NCI-H2196 treated with DMSO at 0.1 percent for 48 hours (cell line): ENCODE measurements around the gene ANKS1A.

ENCODE experiments used
- DNase-seq: peaks from one replicate; lab custom pipeline; 2025; ENCODE audit not compliant: unreplicated experiment; lab: John Stamatoyannopoulos, UW

ANKS1A gene

GRCh38 chr6:35064290-35064689 is 175.2 kb downstream of the ANKS1A start:
- no peak for DNase-seq

GRCh38 chr6:35064757-35065440 is 175.8 kb downstream of the ANKS1A start:
- no peak for DNase-seq

DNA sequence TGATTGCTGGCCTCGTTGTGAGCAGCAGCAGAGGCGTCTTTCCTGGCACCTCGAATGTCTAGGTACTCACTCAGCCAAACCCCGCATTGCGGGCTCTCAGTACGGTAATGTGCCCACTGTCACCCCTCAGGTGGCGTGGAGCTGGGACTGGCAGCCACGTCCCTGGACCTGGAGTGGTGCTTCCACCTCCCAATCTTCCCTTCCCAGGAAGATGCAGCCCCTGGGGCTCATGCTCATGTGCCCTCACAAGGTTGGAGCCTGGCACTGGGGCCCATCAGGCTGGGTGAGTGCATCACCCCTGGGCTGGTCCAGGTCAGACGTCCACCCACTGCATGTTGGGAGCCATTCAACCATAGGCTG is 176.4 kb downstream of the ANKS1A start:
- DNase-seq, result no peak

GRCh38 chr6:35065870-35066269 is 176.8 kb downstream of the ANKS1A start:
- no peak for DNase-seq

DNA sequence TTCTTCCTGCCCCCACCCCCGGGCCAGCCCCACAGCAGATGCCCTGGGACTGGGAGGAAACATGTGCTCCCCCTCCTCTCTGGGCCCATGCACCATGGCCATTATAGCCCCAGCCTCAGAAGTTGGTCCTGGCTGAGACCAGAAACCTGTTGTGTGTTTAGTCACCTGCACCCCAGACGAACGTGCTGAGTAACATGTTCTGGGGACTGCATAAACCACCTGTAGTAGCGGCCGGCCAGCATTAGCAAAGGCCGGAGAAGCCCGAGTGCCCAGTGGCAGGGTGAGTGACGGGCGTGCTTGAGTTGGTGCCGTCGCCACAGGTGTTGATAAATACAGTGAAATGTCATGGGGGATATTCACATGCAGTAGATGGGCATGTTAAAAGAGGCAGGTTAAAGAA is 178.2 kb downstream of the ANKS1A start:
- no peak for DNase-seq

DNA sequence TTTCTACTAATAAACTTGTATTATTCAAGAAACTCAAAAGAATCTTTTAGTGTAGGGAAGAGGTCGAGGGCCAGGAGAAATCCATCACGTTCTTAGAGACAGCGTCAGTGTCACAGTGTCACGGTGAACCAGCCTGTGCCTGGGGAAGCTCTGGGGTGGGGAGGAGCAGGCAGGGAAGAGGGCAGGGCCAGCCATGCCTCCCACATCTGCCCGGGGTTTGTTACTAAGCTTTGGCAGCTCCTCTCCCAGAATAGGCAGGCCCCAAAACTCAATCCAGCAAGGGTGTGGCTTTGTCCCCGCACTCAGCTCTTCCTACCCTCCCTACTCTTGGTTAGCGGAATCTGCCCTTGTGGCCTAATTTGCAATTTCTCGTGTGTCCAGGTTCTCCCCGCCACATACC is 179.2 kb downstream of the ANKS1A start:
- DNase-seq, result no peak

DNA sequence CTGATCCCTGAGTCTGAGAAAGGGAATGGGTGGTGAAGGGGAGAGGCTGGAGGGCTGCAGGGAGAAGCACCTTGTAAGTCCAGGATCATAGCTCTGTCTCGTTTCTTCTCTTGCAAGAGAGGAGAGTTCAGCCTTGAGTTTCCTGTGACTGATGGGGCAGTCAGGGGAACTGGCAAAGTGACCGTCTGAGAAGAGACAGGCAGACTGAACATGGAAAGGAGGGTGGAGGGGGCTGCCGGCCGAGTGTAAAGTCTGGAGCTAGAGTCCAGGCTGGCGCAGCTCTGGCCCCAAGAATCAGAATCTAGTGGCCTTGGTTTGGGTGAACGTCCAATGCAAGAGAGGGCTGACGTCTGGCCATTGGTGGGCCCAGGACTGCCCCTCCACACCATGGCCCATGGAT is 179.6 kb downstream of the ANKS1A start:
- DNase-seq, result no peak

DNA sequence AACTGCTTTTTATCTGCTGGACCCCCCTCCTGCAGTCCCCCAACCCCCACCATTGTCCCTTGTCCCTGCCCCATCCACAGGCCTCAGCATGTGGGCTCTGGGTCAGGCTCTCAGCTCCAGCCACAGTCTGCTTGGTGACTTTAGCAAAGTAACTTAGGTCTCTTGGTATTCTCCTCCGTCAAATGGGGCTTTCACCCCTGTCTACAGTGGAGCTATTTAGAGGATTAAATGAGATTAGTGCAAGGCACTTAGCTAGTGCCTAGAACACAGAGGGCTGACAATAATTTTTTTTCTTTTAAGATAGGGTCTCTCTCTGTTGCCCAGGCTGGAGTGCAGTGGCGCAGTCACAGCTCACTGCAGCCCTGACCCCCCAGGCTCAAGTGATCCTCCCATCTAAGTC is 180.2 kb downstream of the ANKS1A start:
- DNase-seq, result no peak

DNA sequence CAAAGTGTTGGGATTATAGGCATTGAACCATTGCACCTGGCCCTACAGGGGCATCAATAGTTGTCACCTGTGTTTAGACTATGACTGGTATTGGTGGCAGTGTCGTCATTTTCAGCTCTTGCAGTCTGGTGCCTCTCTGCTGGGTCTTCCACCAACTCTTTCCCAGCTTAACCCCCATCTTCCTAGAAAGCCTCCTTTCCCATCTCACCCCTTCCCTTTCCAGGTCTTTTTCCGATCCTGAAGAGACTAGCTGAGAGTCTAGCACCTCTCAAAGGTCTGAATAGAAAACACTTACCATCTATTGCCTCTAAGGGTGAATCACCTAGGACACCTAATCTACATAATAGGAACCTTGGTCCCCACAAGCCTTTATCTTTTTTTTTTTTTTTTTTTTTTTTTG is 181.1 kb downstream of the ANKS1A start:
- no peak for DNase-seq

GRCh38 chr6:35071347-35071994 is 182.4 kb downstream of the ANKS1A start:
- DNase-seq, result no peak

GRCh38 chr6:35072051-35072697 is 183.1 kb downstream of the ANKS1A start:
- DNase-seq, result no peak

DNA sequence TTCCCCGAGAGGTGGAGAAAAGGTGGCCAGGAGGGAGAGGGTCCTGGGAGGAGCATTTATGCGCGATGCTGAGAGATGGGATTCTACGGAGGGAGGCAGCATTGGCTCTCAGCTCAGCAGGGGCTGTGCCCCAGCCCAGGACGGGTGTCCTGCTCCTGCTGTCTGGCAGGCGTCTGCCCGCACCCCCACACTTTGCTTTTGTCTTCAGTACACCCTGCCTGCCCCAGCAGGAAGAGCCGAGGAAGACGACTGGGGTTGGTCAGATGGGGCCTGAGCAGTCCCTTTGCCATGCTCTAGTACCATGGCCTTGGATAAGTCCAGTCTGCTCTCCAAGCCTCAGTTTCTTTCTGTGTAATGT is 183.6 kb downstream of the ANKS1A start:
- no peak for DNase-seq

DNA sequence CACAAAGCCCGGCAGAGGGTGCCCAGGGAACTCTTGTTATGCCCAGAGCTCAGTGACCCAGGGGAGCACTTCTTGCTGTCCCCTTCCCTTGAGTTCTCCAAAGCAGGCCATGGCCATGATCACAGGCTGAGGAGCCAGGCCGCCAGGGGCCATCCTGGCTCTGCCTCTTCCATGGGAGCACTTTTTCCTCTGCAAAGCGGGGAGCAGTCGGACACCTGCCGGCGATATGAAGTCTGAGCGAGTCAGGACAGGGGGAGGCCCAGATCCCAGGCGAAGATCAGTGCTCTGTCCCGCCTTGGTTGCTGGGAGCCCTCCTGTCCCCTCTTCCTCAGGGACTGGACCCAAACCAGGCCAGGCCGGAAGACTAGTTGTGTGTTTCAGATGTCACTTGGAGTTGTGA is 184.2 kb downstream of the ANKS1A start:
- no peak for DNase-seq

DNA sequence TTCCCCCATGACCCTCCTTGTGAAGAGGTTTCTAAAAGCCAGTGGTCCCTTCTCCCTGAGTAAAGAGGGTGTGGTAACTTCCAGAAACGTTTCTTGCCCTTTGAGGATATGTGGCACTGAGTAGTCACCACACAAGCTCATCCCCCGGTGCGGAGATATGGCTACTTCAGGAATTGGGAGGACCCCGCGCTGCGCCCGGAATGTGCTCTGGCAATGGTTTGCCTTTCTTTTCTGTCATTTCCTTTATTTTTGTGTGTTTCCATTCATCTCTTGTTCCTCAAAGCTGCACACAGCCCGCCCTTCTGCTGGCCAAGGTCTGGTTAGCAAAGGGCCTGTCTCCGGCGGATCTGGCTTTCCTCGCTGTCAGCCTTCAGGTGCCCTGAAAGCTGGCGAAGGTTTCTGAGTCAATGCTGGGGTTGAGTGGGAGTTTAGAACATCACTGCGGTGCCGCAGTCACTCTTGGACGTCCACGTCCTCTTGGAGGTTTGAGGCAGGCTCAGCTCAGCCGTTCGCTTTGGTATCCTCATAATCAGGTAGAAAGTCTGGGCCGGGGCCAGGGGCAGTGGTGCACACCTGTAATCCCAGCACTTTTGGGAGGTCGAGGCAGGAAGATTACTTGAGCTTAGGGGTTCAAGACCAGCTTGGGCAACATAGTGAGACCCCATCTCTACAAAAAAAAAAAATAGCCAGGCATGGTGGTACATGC is 184.9 kb downstream of the ANKS1A start:
- DNase-seq, result no peak

DNA sequence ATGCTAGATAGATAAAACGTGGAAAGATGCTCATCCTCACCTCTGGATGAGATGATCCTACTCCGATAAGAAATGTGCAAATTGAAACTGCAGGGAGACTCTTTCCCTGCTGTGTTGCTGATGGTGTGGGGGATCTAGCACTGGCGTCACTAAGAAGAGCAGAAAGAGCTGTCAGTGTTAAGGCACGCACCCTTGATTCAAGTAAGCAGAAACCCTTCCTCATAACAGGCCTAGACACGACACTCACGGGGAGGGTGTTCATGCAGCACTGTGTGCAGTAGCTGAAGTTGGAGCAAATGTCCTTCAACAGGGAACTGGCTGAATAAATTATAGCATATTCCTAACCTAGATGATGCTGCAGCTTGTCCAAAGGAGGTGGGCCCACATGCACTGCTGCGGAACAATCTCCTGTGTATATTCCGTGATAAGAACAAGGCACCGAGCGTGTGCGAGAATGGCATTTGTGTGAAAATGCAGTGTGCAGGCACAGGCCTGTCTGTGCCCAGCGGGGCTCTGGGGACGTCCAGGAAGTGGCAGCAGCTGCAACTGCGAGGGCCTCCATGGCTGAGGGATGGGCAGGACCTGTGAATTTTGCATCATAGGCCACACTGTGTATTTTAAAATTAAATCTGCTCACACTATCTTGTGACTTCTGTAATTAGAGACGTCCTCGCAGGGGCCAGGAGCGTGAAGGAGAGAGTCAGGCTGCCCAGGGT is 188.1 kb downstream of the ANKS1A start:
- no peak for DNase-seq

GRCh38 chr6:35077713-35078105 is 188.7 kb downstream of the ANKS1A start:
- no peak for DNase-seq

GRCh38 chr6:35078226-35078850 is 189.3 kb downstream of the ANKS1A start:
- DNase-seq, result no peak

- DNase-seq, result no peak
Measured at GRCh38 chr6:35078896-35079295, 189.8 kb downstream of the ANKS1A start.

GRCh38 chr6:35079311-35080000 is 190.4 kb downstream of the ANKS1A start:
- DNase-seq, result no peak

DNA sequence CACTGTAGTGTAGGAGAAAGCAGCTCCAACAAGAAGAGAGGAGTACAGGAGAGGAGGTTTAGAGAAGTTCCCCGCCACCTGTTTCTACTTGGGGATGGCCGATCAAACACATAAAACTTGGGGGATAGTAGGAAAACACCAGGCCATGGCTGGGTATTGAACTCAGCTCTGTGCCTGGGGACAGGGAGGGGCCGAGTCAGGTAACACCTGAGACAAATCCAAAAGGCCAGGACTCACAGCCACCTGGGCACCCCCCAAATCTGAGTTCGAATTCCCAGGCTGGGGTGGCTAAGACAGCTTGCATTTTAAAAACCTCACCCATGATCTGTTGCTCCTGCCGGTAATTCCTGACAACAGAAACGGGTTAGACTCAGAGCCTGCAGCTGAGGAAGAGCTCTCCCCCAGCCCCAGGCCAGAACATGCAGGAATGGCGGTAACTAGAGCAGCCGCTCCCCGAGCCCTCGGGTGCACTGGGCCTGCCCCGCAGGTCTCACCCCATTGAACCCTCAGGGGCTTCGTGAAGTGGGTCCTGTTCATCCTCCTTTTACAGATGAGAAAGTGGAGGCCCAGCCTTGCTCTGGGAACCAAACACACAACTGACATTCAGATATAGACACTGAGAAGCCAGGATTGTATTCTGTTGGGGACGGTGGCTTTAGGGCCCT is 191.1 kb downstream of the ANKS1A start:
- no peak for DNase-seq
